Measurements from ENCODE around the gene FBXL17.

DNA sequence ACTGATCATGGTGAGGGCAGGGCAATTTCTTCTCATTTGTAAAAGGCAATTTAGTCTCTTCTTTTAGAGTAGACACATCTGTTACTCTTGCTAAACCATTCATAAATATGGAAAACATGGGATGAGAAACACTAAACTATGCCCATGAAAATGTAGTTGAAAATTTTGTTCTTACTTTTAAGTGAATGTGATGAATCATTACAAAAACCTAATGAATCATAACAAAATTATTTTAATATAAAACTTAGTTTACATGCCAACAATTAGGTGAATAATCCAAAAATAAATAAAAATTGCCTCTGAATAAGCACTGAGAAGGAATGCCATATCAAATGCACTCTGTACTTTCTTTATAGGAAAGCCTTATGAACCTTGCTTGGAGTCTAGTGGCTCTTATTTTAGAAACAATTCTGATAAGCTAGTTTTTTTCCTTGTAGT is 413.5 kb downstream of the FBXL17 start:
- TF ChIP-seq, protein P1, sequence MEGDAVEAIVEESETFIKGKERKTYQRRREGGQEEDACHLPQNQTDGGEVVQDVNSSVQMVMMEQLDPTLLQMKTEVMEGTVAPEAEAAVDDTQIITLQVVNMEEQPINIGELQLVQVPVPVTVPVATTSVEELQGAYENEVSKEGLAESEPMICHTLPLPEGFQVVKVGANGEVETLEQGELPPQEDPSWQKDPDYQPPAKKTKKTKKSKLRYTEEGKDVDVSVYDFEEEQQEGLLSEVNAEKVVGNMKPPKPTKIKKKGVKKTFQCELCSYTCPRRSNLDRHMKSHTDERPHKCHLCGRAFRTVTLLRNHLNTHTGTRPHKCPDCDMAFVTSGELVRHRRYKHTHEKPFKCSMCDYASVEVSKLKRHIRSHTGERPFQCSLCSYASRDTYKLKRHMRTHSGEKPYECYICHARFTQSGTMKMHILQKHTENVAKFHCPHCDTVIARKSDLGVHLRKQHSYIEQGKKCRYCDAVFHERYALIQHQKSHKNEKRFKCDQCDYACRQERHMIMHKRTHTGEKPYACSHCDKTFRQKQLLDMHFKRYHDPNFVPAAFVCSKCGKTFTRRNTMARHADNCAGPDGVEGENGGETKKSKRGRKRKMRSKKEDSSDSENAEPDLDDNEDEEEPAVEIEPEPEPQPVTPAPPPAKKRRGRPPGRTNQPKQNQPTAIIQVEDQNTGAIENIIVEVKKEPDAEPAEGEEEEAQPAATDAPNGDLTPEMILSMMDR (conservative IDR thresholded peaks at IDR 0.05; ENCODE audit: low read depth, low read length), result no peak
- TF ChIP-seq EZH2phosphoT487 (IDR thresholded peaks at IDR 0.05; ENCODE audit: borderline replicate concordance, low read length), result no peak
